OCI-LY1 (cell line): ENCODE results near the gene MCF2L.

Experiments
- H2AFZ ChIP-seq: fragments of 200-600 bp; sonication (generic), shearing (Covaris generic); 2 replicates; pipeline ENCODE4 v1.6.0; 2014; ENCODE audit warnings: antibody characterized with exemption, mild to moderate bottlenecking, low read length
- H3F3A ChIP-seq: fragments of 200-600 bp; sonication (generic), shearing (Covaris generic); 2 replicates; pipeline ENCODE4 v1.6.0; 2014; ENCODE audit warnings: mild to moderate bottlenecking, antibody characterized with exemption, low read length, moderate library complexity; ENCODE audit not compliant: insufficient read depth
- H3K27ac ChIP-seq: fragments of 200-600 bp; sonication (generic); 2 replicates; pipeline ENCODE4 v1.5.1; 2014; ENCODE audit warnings: low read length, mixed run types, mild to moderate bottlenecking, low read depth; ENCODE audit not compliant: poor library complexity, severe bottlenecking
- H3K27me3 ChIP-seq: fragments of 200-600 bp; sonication (generic); 2 replicates; pipeline ENCODE4 v1.6.0; 2014; ENCODE audit warnings: antibody characterized with exemption, mild to moderate bottlenecking, low read length, moderate library complexity; ENCODE audit not compliant: insufficient read depth
- H3K36me3 ChIP-seq: fragments of 200-600 bp; sonication (generic); 2 replicates; pipeline ENCODE4 v1.6.1; 2014; ENCODE audit warnings: mild to moderate bottlenecking, antibody characterized with exemption, low read length, moderate library complexity, mixed read lengths; ENCODE audit not compliant: insufficient read depth
- H3K4me1 ChIP-seq: fragments of 200-600 bp; sonication (generic); 2 replicates; pipeline ENCODE4 v1.5.1; 2014; ENCODE audit warnings: mild to moderate bottlenecking, low read length, moderate library complexity; ENCODE audit not compliant: insufficient read depth, severe bottlenecking
- H3K4me2 ChIP-seq: fragments of 200-600 bp; sonication (generic), shearing (Covaris generic); 2 replicates; pipeline ENCODE4 v1.6.1; 2014; ENCODE audit warnings: low read length
- H3K4me3 ChIP-seq: fragments of 200-600 bp; sonication (generic); 2 replicates; pipeline ENCODE4 v1.5.1; 2014; ENCODE audit warnings: low read length, low read depth, mild to moderate bottlenecking, mixed read lengths; ENCODE audit not compliant: poor library complexity, severe bottlenecking
- H3K79me2 ChIP-seq: fragments of 200-600 bp; shearing (Covaris generic); 2 replicates; pipeline ENCODE4 v1.6.1; 2016; ENCODE audit warnings: mixed run types, low read length, mixed read lengths; ENCODE audit not compliant: insufficient read depth
- H3K9ac ChIP-seq: fragments of 200-600 bp; sonication (generic), shearing (Covaris generic); 2 replicates; pipeline ENCODE4 v1.6.1; 2014; ENCODE audit warnings: mild to moderate bottlenecking, low read length, mixed read lengths
- H3K9me2 ChIP-seq: fragments of 200-600 bp; sonication (generic), shearing (Covaris generic); 2 replicates; pipeline ENCODE4 v1.6.1; 2014; ENCODE audit warnings: low read depth, mild to moderate bottlenecking, low read length, mixed read lengths
- H3K9me3 ChIP-seq: fragments of 200-600 bp; shearing (Covaris generic); 2 replicates; pipeline ENCODE4 v1.6.1; 2014; ENCODE audit warnings: low read length, mixed read lengths
- H4K20me1 ChIP-seq: fragments of 200-600 bp; sonication (generic), shearing (Covaris generic); 2 replicates; pipeline ENCODE4 v1.6.0; 2016; ENCODE audit warnings: mild to moderate bottlenecking, low read length; ENCODE audit not compliant: insufficient read depth
- EZH2 ChIP-seq: fragments of 200-600 bp; sonication (generic), shearing (Covaris generic); IDR thresholded peaks from 2 replicates; pipeline ENCODE4 v1.8.0; 2017; ENCODE audit warnings: borderline replicate concordance, mixed run types, mild to moderate bottlenecking, antibody characterized with exemption, low read length, moderate library complexity, mixed read lengths
- TF ChIP-seq, protein P1 (sequence below): fragments of 200-600 bp; sonication (generic), shearing (Covaris generic); IDR thresholded peaks from 2 replicates; pipeline ENCODE4 v1.5.1; 2017; ENCODE audit warnings: mild to moderate bottlenecking, antibody characterized with exemption, low read length, moderate library complexity, mixed read lengths

The MCF2L gene

DNA sequence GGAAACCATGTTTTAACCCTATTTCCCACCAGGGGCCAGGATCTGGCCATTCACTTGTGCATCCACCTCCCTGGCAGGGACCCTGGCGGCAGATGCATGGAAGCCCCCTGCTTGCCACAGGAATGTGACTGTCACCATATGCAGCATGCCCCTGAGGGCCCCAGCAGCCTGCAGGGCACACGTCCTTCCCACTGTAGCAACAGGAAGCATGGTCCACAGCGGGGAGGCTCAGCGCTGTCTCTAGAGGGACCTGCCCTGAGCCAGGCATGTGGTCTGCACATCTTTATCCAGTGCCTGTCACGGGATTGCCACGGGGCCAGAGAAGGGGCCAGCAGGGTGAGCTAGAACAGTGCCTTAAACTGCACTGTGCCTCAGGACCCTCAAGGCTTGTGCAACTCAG is 34.9 kb upstream of the MCF2L start:
- no peak for TF ChIP-seq EZH2
- TF ChIP-seq, protein P1, sequence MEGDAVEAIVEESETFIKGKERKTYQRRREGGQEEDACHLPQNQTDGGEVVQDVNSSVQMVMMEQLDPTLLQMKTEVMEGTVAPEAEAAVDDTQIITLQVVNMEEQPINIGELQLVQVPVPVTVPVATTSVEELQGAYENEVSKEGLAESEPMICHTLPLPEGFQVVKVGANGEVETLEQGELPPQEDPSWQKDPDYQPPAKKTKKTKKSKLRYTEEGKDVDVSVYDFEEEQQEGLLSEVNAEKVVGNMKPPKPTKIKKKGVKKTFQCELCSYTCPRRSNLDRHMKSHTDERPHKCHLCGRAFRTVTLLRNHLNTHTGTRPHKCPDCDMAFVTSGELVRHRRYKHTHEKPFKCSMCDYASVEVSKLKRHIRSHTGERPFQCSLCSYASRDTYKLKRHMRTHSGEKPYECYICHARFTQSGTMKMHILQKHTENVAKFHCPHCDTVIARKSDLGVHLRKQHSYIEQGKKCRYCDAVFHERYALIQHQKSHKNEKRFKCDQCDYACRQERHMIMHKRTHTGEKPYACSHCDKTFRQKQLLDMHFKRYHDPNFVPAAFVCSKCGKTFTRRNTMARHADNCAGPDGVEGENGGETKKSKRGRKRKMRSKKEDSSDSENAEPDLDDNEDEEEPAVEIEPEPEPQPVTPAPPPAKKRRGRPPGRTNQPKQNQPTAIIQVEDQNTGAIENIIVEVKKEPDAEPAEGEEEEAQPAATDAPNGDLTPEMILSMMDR, result no peak
- H3K27ac ChIP-seq, result no peak overlapping the region
- H4K20me1 ChIP-seq, result no peaks in the 10 kb centered on the region
- no peaks in the 10 kb centered on the region for H3K36me3 ChIP-seq
- H3K4me3 ChIP-seq, result no peak overlapping the region
- peaks cover 10% of the 10 kb centered on the region; the same call in 1 of the 2 replicates for H3K27me3 ChIP-seq
- no peak overlapping the region for H2AFZ ChIP-seq
- no peak overlapping the region for H3K4me2 ChIP-seq
- no peaks in the 10 kb centered on the region for H3K9me3 ChIP-seq
- no peak overlapping the region for H3K9ac ChIP-seq
- H3K9me2 ChIP-seq, result no peaks in the 10 kb centered on the region
- no peaks in the 10 kb centered on the region for H3K4me1 ChIP-seq
- H3K79me2 ChIP-seq, result no peaks in the 10 kb centered on the region
- no peaks in the 10 kb centered on the region for H3F3A ChIP-seq

- H3K27ac ChIP-seq, result no peak overlapping the region
- no peak overlapping the region for H3K9ac ChIP-seq
- H3K4me3 ChIP-seq, result no peak overlapping the region
- H4K20me1 ChIP-seq, result no peaks in the 10 kb centered on the region
- H3K36me3 ChIP-seq, result no peaks in the 10 kb centered on the region
- TF ChIP-seq, protein P1, result no peak
- no peak for TF ChIP-seq EZH2
- no peak overlapping the region for H3K4me2 ChIP-seq
- H3F3A ChIP-seq, result no peaks in the 10 kb centered on the region
- H3K79me2 ChIP-seq, result no peaks in the 10 kb centered on the region
- no peaks in the 10 kb centered on the region for H3K9me2 ChIP-seq
- no peaks in the 10 kb centered on the region for H3K9me3 ChIP-seq
- H3K27me3 ChIP-seq, result peaks cover 5% of the 10 kb centered on the region; the same call in 1 of the 2 replicates
- peaks cover 3% of the 10 kb centered on the region for H3K4me1 ChIP-seq
- no peak overlapping the region for H2AFZ ChIP-seq
These were observed 30.3 kb upstream of the MCF2L start for GRCh38 chr13:112938680-112939079.

DNA sequence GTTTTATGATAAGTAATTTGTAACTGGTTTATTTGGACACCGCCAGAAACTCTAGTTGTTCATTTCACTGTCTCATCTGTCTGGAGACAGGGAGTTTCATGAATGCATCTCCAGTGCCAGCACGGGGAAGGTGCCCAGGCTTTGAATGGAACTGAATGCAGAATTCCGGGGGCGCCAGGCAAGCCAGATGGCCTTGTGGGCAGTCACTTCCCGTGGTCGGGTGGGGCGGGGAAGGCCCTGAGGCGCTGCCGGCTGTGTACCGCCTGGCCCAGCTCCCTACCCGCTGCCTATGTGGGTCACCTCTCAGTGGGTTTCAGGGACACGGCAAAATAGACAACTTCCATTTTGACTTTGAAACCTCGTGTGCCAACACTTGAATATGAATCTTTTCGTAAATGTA is 28.8 kb upstream of the MCF2L start:
- Histone ChIP-seq H3K27me3 (peaks cover 5% of the 10 kb centered on the region; the same call in 1 of the 2 replicates), H3K36me3 (no peaks in the 10 kb centered on the region), H3K9me2 (no peaks in the 10 kb centered on the region), H3K27ac (no peak overlapping the region), H2AFZ (no peak overlapping the region), H3K4me3 (no peak overlapping the region), H3K4me1 (peaks cover 3% of the 10 kb centered on the region), H3F3A (no peaks in the 10 kb centered on the region), H4K20me1 (no peaks in the 10 kb centered on the region), H3K9me3 (no peaks in the 10 kb centered on the region), H3K4me2 (no peak overlapping the region), H3K79me2 (no peaks in the 10 kb centered on the region), H3K9ac (no peak overlapping the region)
- TF ChIP-seq, protein P1, result no peak
- TF ChIP-seq EZH2, result no peak
